GM12878 (cell line): ENCODE measurements around the gene FUS. TPM values are rescaled to one million over a fixed set of nuclear protein-coding genes. Genes with fewer than 3 reads are reported as not detected.
A peak's percentile ranks its signal among the peaks of the same experiment; 100 is the strongest.

Source experiments
- ATF7 ChIP-seq: fragments of 450-650 bp; IDR thresholded peaks from 2 replicates; pipeline ENCODE4 v1.6.1; 2016; ENCODE audit warnings: low read depth, mild to moderate bottlenecking
- EP300 ChIP-seq, 2 experiments: fragments of 150-350 bp in 1 of 2; IDR thresholded peaks; 2 replicates each; pipeline ENCODE4 v1.6.1; 2011 to 2012; ENCODE audit warnings: low read depth in 2 of 2, low read length in 2 of 2, borderline replicate concordance in 1 of 2, improper control_type of control experiment in 1 of 2, inconsistent platforms in 1 of 2; ENCODE audit not compliant: control insufficient read depth in 1 of 2
- EZH2 ChIP-seq: IDR thresholded peaks from 2 replicates; pipeline ENCODE4 v1.6.1; 2012; ENCODE audit warnings: low read depth, mild to moderate bottlenecking, control low read depth, inconsistent platforms, low read length, borderline replicate concordance; ENCODE audit not compliant: control insufficient read depth
- FOS ChIP-seq: IDR thresholded peaks from 3 replicates; pipeline ENCODE4 v1.6.1; 2011; ENCODE audit warnings: borderline replicate concordance; ENCODE audit not compliant: insufficient read length; ENCODE audit errors: extremely low read depth
- MYB ChIP-seq: fragments of 150-350 bp; IDR thresholded peaks from 2 replicates; pipeline ENCODE4 v1.6.1; 2014; ENCODE audit warnings: mild to moderate bottlenecking, low read depth, low read length, borderline replicate concordance
- PML ChIP-seq: IDR thresholded peaks from 2 replicates; pipeline ENCODE4 v1.6.1; 2012; ENCODE audit warnings: low read length, inconsistent platforms
- SIN3A ChIP-seq: IDR thresholded peaks from 2 replicates; pipeline ENCODE4 v1.6.1; 2012; ENCODE audit warnings: low read depth, low read length, improper control_type of control experiment
- SMC3 ChIP-seq: IDR thresholded peaks from 2 replicates; pipeline ENCODE4 v1.6.1; 2011; ENCODE audit warnings: low read length, improper control_type of control experiment, borderline replicate concordance
- ZNF274 ChIP-seq: IDR thresholded peaks from one replicate; pipeline ENCODE4 v1.8.0; 2011; ENCODE audit not compliant: insufficient read length, insufficient read depth
- ZNF622 ChIP-seq: fragments of 450-650 bp; IDR thresholded peaks from 2 replicates; pipeline ENCODE4 v1.6.1; 2017; ENCODE audit warnings: mild to moderate bottlenecking, inconsistent platforms
- polyA plus RNA-seq, 11 experiments: library from polyadenylated mRNA; depleted of rRNA in 4 of 11; unstranded in 6 of 11; stranded (reverse) in 5 of 11; fragments of >200 nt; fragmentation: Nextera tagmentation in 4 of 11; fragmentation: Illumina TruSeq in 1 of 11; extraction: Ambion mirVana in 4 of 11; extraction: Trizol in 1 of 11; gene quantifications; 1 replicate in 1 of 11; 2 replicates in 10 of 11; pipeline versions ENCODE4 v1.2.1 to v1.2.3, GENCODE V29; 2011 to 2016; ENCODE audit warnings: inconsistent platforms in 2 of 11, missing spikeins in 2 of 11, low read depth in 1 of 11
- total RNA-seq, 4 experiments: library from RNA; depleted of rRNA in 3 of 4; stranded (reverse); fragments of >200 nt in 3 of 4; fragmentation: Illumina TruSeq in 1 of 4; extraction: Trizol in 1 of 4; gene quantifications; 2 replicates each; pipeline versions ENCODE4 v1.2.1 to v1.2.3, GENCODE V29; 2013 to 2021
- TF ChIP-seq, protein P1 (sequence below): IDR thresholded peaks from 2 replicates; pipeline ENCODE4 v1.6.1; 2012; ENCODE audit warnings: low read length, inconsistent platforms
- TF ChIP-seq, protein P2 (sequence below): fragments of 450-650 bp; IDR thresholded peaks from 2 replicates; pipeline ENCODE4 v1.6.1; 2017; ENCODE audit warnings: mild to moderate bottlenecking, moderate library complexity
- TF ChIP-seq, protein P3 (sequence below): fragments of 450-650 bp; IDR thresholded peaks from 2 replicates; pipeline ENCODE4 v1.6.1; 2018; ENCODE audit warnings: borderline replicate concordance, mild to moderate bottlenecking; ENCODE audit not compliant: partially characterized antibody
- TF ChIP-seq, protein P4 (sequence below): fragments of 450-650 bp; formaldehyde crosslinking; IDR thresholded peaks from 2 replicates; pipeline ENCODE4 v1.4.0; 2022; ENCODE audit warnings: mild to moderate bottlenecking, moderate library complexity

The FUS gene
- total and polyA plus RNA-seq, 10 of the 15 experiments (the other 5 are each of a cell fraction or from before 2014, with no cell fraction given), result 46.8 to 521 (median 347) TPM

DNA sequence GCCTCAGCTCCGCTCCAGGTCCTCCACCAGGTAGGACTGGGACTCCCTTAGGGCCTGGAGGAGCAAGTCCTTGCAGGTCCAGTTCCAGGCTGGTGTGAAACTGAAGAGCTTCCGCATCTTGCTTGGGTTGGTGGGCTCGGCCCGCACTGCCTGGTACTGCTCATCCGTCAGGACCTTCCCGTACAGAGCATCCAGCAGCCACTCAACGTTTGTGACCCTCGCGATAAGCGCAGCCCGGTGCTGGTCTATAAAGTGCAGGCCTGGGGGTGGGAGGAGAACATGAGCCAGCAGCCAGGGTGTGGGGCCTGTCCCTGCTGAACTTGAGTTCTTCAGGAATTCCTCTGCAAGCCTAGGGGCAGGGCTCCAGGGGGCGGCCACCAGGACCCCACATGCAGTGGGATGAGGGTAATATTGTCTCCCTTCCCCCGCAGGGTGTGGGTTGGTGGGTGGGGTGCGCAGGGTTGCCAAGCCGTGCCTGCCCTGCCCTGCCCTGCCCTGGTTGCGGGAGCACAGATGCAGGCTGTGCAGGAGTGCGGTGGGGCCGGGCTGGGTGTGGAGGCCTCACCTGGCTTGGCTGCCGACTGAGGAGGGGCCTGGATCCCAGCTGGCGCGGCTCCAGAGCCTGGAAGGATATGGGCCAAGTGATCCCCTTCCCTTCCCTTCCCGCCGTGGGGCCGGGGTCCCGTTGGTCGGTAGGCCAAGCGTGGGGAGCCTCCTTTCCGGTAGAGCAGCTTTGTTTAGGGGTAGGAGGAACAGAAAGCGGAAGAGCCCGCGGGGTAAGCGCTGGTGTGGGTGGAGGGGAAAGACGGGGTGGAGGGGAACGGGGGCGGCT lies 21.9 kb downstream of the FUS start (continued):
- TF ChIP-seq EP300 (IDR thresholded peaks at IDR 0.05; ENCODE audit: borderline replicate concordance in 1 of 2, control insufficient read depth in 1 of 2, low read depth in 2 of 2, low read length in 2 of 2) (no peak), SIN3A (no peak), ATF7 (0 out of 2 replicates have a peak, but pooled peaks have one; percentile 47), MYB (no peak), PML (peak; percentile 31; the same call in 1 of the 2 replicates), ZNF622 (no peak), FOS (no peak), SMC3 (no peak), EZH2 (no peak), ZNF274 (no peak)
- TF ChIP-seq, protein P1, sequence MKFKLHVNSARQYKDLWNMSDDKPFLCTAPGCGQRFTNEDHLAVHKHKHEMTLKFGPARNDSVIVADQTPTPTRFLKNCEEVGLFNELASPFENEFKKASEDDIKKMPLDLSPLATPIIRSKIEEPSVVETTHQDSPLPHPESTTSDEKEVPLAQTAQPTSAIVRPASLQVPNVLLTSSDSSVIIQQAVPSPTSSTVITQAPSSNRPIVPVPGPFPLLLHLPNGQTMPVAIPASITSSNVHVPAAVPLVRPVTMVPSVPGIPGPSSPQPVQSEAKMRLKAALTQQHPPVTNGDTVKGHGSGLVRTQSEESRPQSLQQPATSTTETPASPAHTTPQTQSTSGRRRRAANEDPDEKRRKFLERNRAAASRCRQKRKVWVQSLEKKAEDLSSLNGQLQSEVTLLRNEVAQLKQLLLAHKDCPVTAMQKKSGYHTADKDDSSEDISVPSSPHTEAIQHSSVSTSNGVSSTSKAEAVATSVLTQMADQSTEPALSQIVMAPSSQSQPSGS, result no peak
- TF ChIP-seq, protein P2, sequence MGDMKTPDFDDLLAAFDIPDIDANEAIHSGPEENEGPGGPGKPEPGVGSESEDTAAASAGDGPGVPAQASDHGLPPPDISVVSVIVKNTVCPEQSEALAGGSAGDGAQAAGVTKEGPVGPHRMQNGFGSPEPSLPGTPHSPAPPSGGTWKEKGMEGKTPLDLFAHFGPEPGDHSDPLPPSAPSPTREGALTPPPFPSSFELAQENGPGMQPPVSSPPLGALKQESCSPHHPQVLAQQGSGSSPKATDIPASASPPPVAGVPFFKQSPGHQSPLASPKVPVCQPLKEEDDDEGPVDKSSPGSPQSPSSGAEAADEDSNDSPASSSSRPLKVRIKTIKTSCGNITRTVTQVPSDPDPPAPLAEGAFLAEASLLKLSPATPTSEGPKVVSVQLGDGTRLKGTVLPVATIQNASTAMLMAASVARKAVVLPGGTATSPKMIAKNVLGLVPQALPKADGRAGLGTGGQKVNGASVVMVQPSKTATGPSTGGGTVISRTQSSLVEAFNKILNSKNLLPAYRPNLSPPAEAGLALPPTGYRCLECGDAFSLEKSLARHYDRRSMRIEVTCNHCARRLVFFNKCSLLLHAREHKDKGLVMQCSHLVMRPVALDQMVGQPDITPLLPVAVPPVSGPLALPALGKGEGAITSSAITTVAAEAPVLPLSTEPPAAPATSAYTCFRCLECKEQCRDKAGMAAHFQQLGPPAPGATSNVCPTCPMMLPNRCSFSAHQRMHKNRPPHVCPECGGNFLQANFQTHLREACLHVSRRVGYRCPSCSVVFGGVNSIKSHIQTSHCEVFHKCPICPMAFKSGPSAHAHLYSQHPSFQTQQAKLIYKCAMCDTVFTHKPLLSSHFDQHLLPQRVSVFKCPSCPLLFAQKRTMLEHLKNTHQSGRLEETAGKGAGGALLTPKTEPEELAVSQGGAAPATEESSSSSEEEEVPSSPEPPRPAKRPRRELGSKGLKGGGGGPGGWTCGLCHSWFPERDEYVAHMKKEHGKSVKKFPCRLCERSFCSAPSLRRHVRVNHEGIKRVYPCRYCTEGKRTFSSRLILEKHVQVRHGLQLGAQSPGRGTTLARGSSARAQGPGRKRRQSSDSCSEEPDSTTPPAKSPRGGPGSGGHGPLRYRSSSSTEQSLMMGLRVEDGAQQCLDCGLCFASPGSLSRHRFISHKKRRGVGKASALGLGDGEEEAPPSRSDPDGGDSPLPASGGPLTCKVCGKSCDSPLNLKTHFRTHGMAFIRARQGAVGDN, result no peak
- TF ChIP-seq, protein P3, sequence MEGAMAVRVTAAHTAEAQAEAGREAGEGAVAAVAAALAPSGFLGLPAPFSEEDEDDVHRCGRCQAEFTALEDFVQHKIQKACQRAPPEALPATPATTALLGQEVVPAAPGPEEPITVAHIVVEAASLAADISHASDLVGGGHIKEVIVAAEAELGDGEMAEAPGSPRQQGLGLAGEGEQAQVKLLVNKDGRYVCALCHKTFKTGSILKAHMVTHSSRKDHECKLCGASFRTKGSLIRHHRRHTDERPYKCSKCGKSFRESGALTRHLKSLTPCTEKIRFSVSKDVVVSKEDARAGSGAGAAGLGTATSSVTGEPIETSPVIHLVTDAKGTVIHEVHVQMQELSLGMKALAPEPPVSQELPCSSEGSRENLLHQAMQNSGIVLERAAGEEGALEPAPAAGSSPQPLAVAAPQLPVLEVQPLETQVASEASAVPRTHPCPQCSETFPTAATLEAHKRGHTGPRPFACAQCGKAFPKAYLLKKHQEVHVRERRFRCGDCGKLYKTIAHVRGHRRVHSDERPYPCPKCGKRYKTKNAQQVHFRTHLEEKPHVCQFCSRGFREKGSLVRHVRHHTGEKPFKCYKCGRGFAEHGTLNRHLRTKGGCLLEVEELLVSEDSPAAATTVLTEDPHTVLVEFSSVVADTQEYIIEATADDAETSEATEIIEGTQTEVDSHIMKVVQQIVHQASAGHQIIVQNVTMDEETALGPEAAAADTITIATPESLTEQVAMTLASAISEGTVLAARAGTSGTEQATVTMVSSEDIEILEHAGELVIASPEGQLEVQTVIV, result no peak
- TF ChIP-seq, protein P4, sequence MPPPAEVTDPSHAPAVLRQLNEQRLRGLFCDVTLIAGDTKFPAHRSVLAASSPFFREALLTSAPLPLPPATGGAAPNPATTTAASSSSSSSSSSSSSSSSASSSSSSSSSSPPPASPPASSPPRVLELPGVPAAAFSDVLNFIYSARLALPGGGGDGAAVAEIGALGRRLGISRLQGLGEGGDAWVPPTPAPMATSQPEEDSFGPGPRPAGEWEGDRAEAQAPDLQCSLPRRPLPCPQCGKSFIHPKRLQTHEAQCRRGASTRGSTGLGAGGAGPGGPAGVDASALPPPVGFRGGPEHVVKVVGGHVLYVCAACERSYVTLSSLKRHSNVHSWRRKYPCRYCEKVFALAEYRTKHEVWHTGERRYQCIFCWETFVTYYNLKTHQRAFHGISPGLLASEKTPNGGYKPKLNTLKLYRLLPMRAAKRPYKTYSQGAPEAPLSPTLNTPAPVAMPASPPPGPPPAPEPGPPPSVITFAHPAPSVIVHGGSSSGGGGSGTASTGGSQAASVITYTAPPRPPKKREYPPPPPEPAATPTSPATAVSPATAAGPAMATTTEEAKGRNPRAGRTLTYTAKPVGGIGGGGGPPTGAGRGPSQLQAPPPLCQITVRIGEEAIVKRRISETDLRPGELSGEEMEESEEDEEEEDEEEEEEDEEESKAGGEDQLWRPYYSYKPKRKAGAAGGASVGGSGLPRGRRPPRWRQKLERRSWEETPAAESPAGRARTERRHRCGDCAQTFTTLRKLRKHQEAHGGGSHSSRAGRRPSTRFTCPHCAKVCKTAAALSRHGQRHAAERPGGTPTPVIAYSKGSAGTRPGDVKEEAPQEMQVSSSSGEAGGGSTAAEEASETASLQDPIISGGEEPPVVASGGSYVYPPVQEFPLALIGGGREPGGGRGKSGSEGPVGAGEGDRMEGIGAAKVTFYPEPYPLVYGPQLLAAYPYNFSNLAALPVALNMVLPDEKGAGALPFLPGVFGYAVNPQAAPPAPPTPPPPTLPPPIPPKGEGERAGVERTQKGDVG (CRISPR knock-in tag), result no peak
